SKM-1 treated with dmso at 0.1 percent for 144 hours (cell line): Measurements from ENCODE around the gene FOLH1.
"Not testable (repeated sequence)": the region's sequence is repeated elsewhere in the genome, so short reads cannot be mapped to it uniquely, and the experiment has no call there.

Experiments used
- DNase-seq: peaks from one replicate; lab custom pipeline; 2025; ENCODE audit not compliant: unreplicated experiment; lab: John Stamatoyannopoulos, UW

The FOLH1 gene

GRCh38 chr11:49208006-49208721, at the start of gene FOLH1:
Gene FOLH1 (minus strand): TSS chr11:49208602. CDS start chr11:49208409, 193 bp downstream.
- no peak for DNase-seq

- not testable (repeated sequence) for DNase-seq
Measured at GRCh38 chr11:49255148-49255547, 46.7 kb upstream of the FOLH1 start.

GRCh38 chr11:49251212-49251611, 42.8 kb upstream of the FOLH1 start:
- not testable (repeated sequence) for DNase-seq

- not testable (repeated sequence) for DNase-seq
Measured at GRCh38 chr11:49250398-49251115, 42.2 kb upstream of the FOLH1 start.

- DNase-seq = not testable (repeated sequence)
Measured at GRCh38 chr11:49249363-49249762, 41.0 kb upstream of the FOLH1 start.

- DNase-seq = not testable (repeated sequence)
Measured at GRCh38 chr11:49233685-49234084, 25.3 kb upstream of the FOLH1 start.

- DNase-seq = not testable (repeated sequence)
Measured at GRCh38 chr11:49233019-49233418, 24.6 kb upstream of the FOLH1 start.

- DNase-seq = not testable (repeated sequence)
Measured at GRCh38 chr11:49231725-49232124, 23.3 kb upstream of the FOLH1 start.

- DNase-seq = not testable (repeated sequence)
Measured at GRCh38 chr11:49230534-49230933, 22.1 kb upstream of the FOLH1 start.

GRCh38 chr11:49230001-49230400, 21.6 kb upstream of the FOLH1 start:
- not testable (repeated sequence) for DNase-seq

- DNase-seq = not testable (repeated sequence)
Measured at GRCh38 chr11:49229136-49229535, 20.7 kb upstream of the FOLH1 start.

- DNase-seq = not testable (repeated sequence)
Measured at GRCh38 chr11:49225255-49225785, 16.9 kb upstream of the FOLH1 start.

GRCh38 chr11:49221112-49221511, 12.7 kb upstream of the FOLH1 start:
- DNase-seq = no peak

GRCh38 chr11:49213026-49213560, 4.7 kb upstream of the FOLH1 start:
- no peak for DNase-seq

GRCh38 chr11:49206999-49207398, 1.4 kb downstream of the FOLH1 start:
- not testable (repeated sequence) for DNase-seq

GRCh38 chr11:49202287-49202976, 6.0 kb downstream of the FOLH1 start:
- no peak for DNase-seq

- DNase-seq = not testable (repeated sequence)
Measured at GRCh38 chr11:49196775-49197174, 11.6 kb downstream of the FOLH1 start.

GRCh38 chr11:49196002-49196401, 12.4 kb downstream of the FOLH1 start:
- DNase-seq = not testable (repeated sequence)

- DNase-seq = not testable (repeated sequence)
Measured at GRCh38 chr11:49190287-49190686, 18.1 kb downstream of the FOLH1 start.

- not testable (repeated sequence) for DNase-seq
Measured at GRCh38 chr11:49186225-49186624, 22.2 kb downstream of the FOLH1 start.

- DNase-seq = not testable (repeated sequence)
Measured at GRCh38 chr11:49185597-49185996, 22.8 kb downstream of the FOLH1 start.
